ENCODE measurements around the gene ZNF90. TPM values are rescaled to one million over a fixed set of nuclear protein-coding genes. Genes with fewer than 3 reads are reported as not detected.

Gene ZNF90
- total and polyA plus RNA-seq, 10 of the 15 experiments (the other 5 are each of a cell fraction or from before 2014, with no cell fraction given), result 0.06 to 1.3 (median 0.18) TPM; not detected in 1

DNA sequence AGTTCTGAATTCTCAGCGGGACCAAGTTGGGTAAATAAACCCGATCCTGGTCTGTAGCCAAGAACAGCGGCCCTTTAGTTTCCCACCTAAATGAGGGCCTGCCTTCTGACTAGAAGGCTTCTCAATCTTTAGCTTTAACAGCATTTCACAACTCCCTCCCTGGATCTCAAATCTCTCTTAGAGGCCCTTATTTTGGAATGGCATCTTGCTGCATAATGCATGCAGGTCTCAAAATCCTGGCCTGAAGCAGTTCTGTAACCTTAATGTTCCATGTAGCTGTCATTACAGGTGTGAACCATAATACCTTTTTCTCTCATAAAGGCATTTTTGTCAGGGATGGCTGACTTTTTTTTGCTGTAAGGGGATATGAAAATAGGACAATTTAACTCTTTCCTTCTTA, 29.5 kb downstream of the ZNF90 start:
- Histone ChIP-seq H3K9ac (ENCODE audit: control insufficient read depth, insufficient read depth, low read length) (no peak overlapping the region), H3K79me2 (ENCODE audit: control insufficient read depth, insufficient read depth, low read length) (no peaks in the 10 kb centered on the region), H3K9me3 (replicated peaks; ENCODE audit: control insufficient read depth, insufficient read depth, low read length) (no peaks in the 10 kb centered on the region; the same call in 2 of the 3 replicates), H4K20me1 (ENCODE audit: control insufficient read depth, insufficient read depth) (no peaks in the 10 kb centered on the region), H2AFZ (ENCODE audit: control insufficient read depth, low read depth, low read length) (no peak overlapping the region), H3K4me3 (no peak overlapping the region), H3K36me3 (ENCODE audit: control insufficient read depth in 2 of 2, insufficient read depth in 2 of 2, low read length in 1 of 2) (no peaks in the 10 kb centered on the region), H3K27ac (ENCODE audit: control insufficient read depth, insufficient read depth) (no peak overlapping the region), H3K4me2 (ENCODE audit: control insufficient read depth, insufficient read depth) (no peak overlapping the region), H3K4me1 (ENCODE audit: control insufficient read depth, insufficient read depth, low read length) (no peaks in the 10 kb centered on the region), H3K27me3 (replicated peaks in 1 of 2; ENCODE audit: control insufficient read depth in 2 of 2, insufficient read depth in 2 of 2, low read length in 1 of 2) (no peaks in the 10 kb centered on the region)
- BruUV-seq (replicated peaks), result no TSS peak
- ChIA-PET CTCF (no interaction called here), SMC1A (ENCODE audit: uncharacterized antibody, unreplicated experiment) (no interaction called here), POLR2A (no interaction called here), RAD21 (ENCODE audit: unreplicated experiment) (no interaction called here)
- no peak for DNase-seq (ENCODE audit: low read depth, low spot score)
- no peak for TF ChIP-seq ZNF217 (IDR thresholded peaks at IDR 0.05)
- TF ChIP-seq STAT1 (conservative IDR thresholded peaks at IDR 0.05), result no peak
- TF ChIP-seq RFX5 (IDR thresholded peaks at IDR 0.05; ENCODE audit: low read depth, low read length), result no peak
- TF ChIP-seq MTA3 (IDR thresholded peaks at IDR 0.05; ENCODE audit: borderline replicate concordance, low read length), result no peak
- TF ChIP-seq, protein P1, sequence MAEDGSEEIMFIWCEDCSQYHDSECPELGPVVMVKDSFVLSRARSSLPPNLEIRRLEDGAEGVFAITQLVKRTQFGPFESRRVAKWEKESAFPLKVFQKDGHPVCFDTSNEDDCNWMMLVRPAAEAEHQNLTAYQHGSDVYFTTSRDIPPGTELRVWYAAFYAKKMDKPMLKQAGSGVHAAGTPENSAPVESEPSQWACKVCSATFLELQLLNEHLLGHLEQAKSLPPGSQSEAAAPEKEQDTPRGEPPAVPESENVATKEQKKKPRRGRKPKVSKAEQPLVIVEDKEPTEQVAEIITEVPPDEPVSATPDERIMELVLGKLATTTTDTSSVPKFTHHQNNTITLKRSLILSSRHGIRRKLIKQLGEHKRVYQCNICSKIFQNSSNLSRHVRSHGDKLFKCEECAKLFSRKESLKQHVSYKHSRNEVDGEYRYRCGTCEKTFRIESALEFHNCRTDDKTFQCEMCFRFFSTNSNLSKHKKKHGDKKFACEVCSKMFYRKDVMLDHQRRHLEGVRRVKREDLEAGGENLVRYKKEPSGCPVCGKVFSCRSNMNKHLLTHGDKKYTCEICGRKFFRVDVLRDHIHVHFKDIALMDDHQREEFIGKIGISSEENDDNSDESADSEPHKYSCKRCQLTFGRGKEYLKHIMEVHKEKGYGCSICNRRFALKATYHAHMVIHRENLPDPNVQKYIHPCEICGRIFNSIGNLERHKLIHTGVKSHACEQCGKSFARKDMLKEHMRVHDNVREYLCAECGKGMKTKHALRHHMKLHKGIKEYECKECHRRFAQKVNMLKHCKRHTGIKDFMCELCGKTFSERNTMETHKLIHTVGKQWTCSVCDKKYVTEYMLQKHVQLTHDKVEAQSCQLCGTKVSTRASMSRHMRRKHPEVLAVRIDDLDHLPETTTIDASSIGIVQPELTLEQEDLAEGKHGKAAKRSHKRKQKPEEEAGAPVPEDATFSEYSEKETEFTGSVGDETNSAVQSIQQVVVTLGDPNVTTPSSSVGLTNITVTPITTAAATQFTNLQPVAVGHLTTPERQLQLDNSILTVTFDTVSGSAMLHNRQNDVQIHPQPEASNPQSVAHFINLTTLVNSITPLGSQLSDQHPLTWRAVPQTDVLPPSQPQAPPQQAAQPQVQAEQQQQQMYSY (CRISPR knock-in tag; IDR thresholded peaks at IDR 0.05), result no peak
- no peak for TF ChIP-seq SPI1 (IDR thresholded peaks at IDR 0.05; ENCODE audit: borderline replicate concordance, insufficient read depth, low read depth, low read length)
- in situ Hi-C loops (cut with MboI) (no loop called here), intact Hi-C loops (cut with micrococcal nuclease; ENCODE audit: unreplicated experiment) (no loop called here)
- WGBS (ENCODE audit: insufficient coverage, insufficient replicate concordance, low lambda C conversion rate, missing lambda C conversion rate), result 98% methylated on average over 3 of the region's 3 CpGs
- ATAC-seq, result no peak
- no peak for FAIRE-seq

All from GM12878 (cell line).